H1 (cell line): ENCODE measurements around the gene TXNIP. TPM values are rescaled to one million over a fixed set of nuclear protein-coding genes. Genes with fewer than 3 reads are reported as not detected.
A peak's percentile ranks its signal among the peaks of the same experiment; 100 is the strongest.

Experiments used
- CHD1 ChIP-seq: IDR thresholded peaks from 2 replicates; pipeline ENCODE4 v1.6.1; 2012; ENCODE audit warnings: low read depth, low read length, improper control_type of control experiment
- polyA plus RNA-seq, 7 experiments: library from polyadenylated mRNA; depleted of rRNA in 3 of 7; stranded (reverse) in 5 of 7; unstranded in 2 of 7; fragments of >200 nt in 5 of 7; fragments of 200-250 nt in 2 of 7; gene quantifications; 1 replicate in 5 of 7; 2 replicates in 1 of 7; 4 replicates in 1 of 7; pipeline versions ENCODE4 v1.2.1 to v1.2.3, GENCODE V29; 2011 to 2013; ENCODE audit warnings: missing spikeins in 2 of 7, mixed read lengths in 2 of 7
- total RNA-seq: library from RNA; stranded (reverse); fragmentation: NEBNext Ultra II Directional; extraction: Animal tissue kit (Norgen Biotek cat#: 25700); gene quantifications from 2 replicates; pipeline ENCODE4 v1.2.1, GENCODE V29; 2021
- TF ChIP-seq, protein P1 (sequence below): fragments of 300-600 bp; sonication (generic); IDR thresholded peaks from 2 replicates; pipeline ENCODE4 v1.7.1; 2012; ENCODE audit warnings: low read length, moderate library complexity, mild to moderate bottlenecking, inconsistent platforms; ENCODE audit not compliant: insufficient replicate concordance

TXNIP gene
- total and polyA plus RNA-seq, 2 of the 8 experiments (the other 6 are each of a cell fraction or from before 2014, with no cell fraction given) = 12.3 to 56.8 TPM

- TF ChIP-seq, protein P1, sequence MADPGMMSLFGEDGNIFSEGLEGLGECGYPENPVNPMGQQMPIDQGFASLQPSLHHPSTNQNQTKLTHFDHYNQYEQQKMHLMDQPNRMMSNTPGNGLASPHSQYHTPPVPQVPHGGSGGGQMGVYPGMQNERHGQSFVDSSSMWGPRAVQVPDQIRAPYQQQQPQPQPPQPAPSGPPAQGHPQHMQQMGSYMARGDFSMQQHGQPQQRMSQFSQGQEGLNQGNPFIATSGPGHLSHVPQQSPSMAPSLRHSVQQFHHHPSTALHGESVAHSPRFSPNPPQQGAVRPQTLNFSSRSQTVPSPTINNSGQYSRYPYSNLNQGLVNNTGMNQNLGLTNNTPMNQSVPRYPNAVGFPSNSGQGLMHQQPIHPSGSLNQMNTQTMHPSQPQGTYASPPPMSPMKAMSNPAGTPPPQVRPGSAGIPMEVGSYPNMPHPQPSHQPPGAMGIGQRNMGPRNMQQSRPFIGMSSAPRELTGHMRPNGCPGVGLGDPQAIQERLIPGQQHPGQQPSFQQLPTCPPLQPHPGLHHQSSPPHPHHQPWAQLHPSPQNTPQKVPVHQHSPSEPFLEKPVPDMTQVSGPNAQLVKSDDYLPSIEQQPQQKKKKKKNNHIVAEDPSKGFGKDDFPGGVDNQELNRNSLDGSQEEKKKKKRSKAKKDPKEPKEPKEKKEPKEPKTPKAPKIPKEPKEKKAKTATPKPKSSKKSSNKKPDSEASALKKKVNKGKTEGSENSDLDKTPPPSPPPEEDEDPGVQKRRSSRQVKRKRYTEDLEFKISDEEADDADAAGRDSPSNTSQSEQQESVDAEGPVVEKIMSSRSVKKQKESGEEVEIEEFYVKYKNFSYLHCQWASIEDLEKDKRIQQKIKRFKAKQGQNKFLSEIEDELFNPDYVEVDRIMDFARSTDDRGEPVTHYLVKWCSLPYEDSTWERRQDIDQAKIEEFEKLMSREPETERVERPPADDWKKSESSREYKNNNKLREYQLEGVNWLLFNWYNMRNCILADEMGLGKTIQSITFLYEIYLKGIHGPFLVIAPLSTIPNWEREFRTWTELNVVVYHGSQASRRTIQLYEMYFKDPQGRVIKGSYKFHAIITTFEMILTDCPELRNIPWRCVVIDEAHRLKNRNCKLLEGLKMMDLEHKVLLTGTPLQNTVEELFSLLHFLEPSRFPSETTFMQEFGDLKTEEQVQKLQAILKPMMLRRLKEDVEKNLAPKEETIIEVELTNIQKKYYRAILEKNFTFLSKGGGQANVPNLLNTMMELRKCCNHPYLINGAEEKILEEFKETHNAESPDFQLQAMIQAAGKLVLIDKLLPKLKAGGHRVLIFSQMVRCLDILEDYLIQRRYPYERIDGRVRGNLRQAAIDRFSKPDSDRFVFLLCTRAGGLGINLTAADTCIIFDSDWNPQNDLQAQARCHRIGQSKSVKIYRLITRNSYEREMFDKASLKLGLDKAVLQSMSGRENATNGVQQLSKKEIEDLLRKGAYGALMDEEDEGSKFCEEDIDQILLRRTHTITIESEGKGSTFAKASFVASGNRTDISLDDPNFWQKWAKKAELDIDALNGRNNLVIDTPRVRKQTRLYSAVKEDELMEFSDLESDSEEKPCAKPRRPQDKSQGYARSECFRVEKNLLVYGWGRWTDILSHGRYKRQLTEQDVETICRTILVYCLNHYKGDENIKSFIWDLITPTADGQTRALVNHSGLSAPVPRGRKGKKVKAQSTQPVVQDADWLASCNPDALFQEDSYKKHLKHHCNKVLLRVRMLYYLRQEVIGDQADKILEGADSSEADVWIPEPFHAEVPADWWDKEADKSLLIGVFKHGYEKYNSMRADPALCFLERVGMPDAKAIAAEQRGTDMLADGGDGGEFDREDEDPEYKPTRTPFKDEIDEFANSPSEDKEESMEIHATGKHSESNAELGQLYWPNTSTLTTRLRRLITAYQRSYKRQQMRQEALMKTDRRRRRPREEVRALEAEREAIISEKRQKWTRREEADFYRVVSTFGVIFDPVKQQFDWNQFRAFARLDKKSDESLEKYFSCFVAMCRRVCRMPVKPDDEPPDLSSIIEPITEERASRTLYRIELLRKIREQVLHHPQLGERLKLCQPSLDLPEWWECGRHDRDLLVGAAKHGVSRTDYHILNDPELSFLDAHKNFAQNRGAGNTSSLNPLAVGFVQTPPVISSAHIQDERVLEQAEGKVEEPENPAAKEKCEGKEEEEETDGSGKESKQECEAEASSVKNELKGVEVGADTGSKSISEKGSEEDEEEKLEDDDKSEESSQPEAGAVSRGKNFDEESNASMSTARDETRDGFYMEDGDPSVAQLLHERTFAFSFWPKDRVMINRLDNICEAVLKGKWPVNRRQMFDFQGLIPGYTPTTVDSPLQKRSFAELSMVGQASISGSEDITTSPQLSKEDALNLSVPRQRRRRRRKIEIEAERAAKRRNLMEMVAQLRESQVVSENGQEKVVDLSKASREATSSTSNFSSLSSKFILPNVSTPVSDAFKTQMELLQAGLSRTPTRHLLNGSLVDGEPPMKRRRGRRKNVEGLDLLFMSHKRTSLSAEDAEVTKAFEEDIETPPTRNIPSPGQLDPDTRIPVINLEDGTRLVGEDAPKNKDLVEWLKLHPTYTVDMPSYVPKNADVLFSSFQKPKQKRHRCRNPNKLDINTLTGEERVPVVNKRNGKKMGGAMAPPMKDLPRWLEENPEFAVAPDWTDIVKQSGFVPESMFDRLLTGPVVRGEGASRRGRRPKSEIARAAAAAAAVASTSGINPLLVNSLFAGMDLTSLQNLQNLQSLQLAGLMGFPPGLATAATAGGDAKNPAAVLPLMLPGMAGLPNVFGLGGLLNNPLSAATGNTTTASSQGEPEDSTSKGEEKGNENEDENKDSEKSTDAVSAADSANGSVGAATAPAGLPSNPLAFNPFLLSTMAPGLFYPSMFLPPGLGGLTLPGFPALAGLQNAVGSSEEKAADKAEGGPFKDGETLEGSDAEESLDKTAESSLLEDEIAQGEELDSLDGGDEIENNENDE = peak; percentile 69
- no peak for TF ChIP-seq CHD1
- TF ChIP-seq, all 59 proteins: peak for 1
These were observed 16.5 kb downstream of the TXNIP start (continued) for GRCh38 chr1:145979746-145980456.
